Measurements from ENCODE around the gene ZIC4.

ZIC4 gene

DNA sequence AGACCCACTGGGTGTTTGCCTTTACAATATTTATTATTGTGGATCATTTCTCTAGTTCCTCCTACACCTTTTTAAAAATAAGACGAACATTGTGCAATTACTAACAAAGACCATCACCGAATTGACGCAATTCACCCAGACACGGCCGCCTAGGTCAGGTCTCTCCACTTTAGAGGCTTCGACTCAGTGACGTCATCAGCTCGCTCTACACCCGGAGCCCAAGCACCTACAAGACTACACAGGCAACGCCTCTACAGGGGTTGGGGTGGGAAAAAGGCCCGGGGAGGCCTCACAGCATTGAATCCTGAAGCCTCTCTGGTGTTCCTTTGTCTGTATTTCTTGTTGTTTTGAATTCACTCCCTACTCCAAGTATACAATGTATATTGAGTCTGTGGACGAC is 16.6 kb downstream of the ZIC4 start:
- DNase-seq: no peak

DNA sequence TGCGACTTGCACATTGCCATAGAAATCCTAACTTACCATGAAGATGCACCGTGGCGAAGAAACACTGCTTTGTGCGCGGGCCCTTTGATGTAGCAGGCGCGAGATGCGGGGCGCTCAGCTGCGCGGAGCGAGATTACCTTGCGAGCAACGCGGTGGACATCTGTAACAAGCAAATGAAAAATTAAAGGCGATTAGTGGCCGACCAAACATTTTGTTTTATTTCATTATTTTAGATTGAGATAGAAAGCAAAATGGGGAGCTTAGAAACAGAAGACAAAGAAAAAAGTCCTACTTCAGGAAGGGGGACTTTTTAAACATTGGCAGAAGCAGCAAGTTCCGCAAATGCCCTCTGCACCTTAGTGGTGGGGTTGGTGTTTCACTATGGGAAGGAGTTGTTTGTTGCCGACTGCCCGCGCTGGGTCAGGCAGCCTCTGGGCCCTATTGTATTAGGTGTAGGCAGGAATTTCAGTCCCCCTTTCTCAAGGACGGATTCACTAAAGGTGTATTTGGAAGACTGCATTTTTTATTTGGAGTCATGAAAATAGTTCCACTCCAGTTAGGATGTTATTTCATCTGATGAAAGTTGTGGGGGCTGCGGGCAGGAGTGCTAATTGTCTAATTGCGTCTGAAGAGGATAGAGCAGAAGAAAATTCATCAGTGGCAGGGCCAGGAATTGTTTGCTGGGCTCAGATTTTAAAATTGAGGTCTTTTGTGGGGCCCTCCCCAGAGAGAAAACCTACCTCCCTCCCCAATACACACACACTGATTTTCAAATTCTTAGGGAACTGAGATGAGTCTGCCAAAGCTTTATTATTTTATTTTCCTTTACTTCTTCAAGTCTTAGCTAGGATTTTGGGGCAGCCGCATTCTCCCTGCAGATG is 17.4 kb downstream of the ZIC4 start:
- DNase-seq: no peak

DNA sequence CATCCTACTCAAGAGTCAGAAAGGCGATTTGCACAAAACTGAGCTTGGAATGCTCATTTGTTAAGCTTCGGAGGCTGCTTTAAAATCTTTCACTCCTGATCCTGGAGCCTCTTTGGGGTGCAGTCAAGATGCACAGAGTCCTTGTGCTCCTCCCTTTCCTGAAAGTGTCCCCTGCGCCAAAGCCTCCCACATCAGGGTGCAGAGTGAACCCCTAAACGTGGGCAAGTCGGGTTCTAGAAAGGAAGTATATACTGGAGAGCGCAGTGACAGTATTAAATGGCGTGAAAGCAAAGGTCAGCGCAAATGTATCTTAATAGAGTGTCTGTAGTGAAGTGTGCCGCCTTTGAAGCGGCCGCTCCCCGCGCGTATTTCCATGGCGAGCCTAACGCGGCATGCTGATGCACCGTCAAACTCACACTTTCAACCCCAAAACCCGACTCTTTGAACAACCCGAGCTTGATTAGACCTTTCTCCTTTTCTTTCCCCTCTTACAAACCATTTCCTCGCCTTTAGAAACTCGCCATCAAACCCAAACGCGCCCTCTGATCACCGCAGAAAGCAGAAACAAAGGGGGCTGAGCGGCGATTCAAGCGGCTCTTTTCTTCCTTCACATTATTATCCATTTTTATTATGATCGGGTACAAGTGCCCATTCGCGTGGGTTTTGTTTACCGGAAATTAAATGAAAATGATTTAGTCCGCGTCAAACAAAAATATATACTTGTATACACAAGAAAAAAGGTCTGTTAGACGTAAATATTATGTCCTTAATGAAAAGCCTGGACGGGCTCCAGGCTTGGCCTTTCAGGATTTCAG is 18.3 kb downstream of the ZIC4 start:
- DNase-seq: no peak

DNA sequence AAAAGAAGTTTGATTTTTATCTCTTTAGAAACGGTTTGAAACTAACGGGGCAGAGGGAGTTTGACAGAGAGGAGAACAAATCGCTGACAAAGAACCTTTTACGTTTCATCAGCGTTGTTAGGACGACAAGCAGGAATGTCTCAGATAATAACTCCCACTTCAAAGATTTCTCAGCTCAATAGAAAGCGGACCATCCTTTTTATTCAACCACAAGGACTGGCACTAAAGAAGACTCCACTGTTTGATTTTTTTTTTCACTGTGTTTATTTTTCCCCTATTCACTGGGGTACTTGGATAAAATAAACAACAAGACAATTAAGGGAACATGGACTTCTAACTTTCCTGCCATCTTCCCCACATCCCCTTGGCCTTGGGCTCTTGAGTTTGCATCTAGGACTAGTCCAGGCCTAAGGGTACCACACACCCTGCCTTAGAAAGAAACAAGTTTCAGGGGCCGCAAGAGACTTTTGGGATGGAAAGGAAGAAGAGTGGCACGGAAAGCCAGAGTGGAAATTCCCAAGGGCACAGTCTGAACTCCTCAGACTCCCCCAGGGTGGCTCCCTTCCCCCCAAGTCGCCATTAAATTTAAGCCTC is 19.0 kb downstream of the ZIC4 start:
- no peak for DNase-seq

DNA sequence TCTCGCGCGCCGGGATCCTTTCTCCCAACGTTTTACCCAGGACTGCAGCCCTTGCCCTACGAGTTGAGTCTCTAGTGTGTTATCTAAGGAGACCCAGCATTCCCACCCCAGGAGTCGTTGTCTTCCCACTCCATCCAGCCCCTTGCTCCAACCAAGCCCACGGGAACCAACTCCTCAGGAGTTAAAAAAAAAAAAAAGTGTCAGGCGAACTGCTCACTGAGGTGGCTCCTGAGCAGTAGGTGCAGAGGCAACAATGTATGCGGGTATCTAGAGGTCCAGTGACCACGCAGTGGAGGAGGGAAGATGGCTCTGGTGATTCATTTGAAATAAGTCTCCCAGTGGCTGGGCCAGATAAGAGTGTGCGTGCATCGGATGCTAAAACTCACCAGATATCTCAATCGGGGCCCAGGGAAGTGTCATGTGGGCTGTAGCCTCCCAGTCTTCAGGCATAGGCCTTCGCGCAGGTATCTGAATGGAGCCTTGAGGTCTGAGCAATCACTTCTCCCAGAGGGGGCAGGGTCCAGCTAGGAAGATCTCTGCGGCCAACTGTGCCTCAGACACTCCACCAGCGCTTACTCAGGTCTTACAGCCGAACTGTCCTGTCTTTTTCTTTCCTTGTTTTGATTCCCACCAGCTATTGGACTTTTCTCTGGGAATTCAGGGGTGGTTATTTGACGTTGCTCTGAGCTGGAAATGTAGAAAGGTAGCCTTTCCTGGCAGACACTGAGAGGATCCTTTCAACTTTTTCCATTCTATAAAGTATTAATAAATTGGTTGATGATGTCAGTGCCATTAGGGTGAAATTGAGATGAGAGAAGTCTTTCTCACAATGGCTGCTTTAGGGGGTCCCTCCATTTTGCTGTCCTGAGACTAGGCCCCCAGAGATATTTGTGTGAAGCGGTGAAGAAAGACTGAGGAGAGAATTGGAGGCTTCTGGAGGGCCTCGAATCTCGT is 21.0 kb downstream of the ZIC4 start:
- DNase-seq: no peak

DNA sequence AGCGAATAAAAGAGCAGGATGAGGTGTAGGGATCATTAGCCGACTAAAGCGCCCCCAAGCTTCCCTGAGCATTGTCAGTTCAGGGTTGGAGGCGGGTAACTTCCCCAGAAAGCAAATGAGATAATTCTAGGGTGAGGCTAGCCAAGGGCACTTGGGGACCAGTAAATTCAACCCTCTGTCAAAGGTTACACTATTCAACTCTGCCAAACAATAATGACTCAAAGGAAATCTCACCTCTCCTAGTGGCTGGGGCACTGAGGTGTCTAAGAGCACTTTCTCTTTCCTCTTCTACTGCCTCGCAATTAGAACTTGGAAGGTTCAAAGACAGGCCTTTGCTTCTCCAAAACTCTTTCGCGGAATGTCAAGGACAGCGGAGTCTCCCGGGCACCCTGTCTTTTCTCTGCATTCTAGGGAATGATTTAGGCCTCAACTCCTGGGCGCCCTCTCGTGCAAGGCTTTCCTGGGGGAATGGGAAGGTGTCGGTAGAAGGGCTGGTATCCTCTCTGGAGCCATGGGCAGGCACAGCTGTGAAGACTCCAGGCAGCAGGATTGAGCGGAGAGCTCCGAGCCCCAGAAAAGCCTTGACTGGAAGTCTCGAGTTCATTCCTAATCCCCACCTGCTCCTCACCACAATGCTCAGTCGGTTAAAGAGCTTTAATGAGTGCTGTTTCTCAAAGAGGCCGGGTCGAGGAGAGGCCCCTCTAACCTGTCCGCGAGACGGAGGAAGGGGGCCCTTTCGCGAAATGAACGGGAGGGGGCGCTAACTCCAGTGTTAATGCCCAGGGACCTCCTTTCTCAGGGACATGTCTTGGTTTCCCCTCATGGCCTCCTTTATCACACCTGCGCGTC is 21.9 kb downstream of the ZIC4 start:
- DNase-seq: no peak

DNA sequence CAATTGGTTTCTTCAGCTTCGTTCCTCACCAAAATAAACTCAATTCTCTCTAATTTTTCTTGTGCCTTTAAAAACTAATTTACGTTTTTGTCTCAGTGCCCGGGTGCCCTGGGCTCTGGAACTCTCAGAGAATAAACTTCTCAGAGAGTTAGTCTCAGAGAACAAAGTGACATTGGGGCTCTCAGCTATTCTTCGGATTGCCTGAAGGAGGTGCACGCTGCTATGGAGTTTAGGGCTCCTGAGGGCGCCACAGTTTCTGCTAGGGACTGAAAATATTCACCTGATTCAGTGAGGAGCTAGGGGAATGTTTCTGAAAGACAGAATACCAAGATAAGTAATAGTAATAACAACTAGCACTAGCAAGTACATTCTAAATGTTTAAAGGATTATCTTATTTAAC is 22.7 kb downstream of the ZIC4 start:
- no peak for DNase-seq

DNA sequence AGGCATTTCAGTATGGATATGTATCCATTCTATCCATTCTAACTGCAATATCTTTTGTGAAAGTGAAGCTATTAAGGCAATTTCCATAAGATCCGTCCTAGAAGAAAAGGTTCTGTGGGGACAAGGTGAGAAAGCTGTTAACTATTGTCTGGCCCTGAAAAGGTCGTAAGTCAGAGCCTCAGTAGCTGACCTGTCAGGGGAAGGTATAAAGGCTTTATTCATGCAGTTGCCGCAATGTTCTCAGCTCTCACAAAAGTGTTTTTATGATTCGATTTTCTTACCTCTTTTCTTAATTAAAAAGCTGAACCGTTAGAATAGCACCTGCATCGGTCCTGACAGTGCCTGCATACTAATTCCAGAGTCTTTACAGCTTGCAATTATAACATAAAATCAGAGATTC is 24.7 kb downstream of the ZIC4 start:
- DNase-seq: no peak

DNA sequence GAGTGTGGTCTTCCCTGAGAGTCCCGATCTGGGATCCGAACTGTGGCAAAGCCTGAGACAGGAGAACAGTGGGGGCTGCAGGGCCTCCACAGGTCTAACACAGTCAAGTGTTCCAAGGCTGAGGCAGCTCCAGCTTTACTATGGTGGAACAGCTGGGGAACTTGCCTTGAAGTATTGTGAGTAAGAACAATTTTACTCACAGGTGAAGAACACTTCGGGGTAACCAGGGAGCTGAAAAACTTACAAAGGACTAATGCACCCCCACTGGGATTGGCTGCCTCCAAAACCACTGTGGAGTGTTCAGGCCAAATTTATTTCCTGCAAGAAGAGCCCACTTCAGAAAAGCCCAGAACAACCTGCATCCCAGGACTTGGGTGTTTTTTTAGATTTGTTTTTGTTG is 25.4 kb downstream of the ZIC4 start:
- DNase-seq: no peak

DNA sequence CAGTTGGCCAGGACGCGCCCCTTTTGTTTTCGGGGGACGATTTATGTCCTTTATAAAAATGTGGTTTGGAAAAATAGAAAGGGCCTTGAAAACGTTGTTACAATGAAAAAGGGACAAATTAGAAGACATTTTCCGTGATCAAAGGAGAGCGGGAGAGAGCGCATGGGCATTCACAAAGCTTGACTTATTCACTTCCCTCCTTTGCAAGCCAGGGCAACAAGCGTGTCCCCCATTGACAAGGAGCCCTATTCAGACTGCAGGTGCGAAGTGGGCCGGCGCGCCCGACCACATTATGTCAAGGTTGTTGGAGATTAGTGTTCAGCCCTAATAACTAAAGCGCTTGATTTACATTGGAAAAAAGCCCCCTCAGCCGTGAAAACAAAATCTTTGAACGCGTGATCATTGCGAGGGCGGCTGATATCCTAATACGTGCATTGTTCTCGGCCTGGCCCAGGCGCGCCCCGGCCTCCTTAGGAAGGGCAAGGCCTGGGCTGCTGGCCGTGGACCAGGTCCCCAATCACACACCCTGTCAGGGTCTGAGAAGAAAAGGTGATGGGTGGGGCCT is 25.9 kb downstream of the ZIC4 start:
- DNase-seq: no peak

DNA sequence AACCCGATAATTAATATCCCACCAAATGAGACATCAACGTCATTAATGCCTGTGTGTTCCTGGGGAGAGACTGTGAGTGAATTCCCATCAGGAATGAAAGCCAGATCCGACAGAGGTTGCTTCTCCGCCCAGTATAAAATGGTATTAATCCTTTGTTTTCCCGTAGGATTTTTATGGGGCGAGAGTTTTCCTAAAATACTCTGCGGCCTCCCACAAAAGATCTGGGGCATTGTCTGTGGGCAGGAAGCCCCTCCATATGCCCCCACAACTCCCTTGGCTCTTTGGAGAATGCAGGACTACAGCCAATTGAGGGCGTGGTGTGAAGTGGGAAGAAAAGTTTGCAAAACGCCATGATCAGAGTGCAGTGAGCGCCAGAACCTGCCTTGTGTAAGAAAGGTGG is 26.7 kb downstream of the ZIC4 start:
- DNase-seq: no peak

DNA sequence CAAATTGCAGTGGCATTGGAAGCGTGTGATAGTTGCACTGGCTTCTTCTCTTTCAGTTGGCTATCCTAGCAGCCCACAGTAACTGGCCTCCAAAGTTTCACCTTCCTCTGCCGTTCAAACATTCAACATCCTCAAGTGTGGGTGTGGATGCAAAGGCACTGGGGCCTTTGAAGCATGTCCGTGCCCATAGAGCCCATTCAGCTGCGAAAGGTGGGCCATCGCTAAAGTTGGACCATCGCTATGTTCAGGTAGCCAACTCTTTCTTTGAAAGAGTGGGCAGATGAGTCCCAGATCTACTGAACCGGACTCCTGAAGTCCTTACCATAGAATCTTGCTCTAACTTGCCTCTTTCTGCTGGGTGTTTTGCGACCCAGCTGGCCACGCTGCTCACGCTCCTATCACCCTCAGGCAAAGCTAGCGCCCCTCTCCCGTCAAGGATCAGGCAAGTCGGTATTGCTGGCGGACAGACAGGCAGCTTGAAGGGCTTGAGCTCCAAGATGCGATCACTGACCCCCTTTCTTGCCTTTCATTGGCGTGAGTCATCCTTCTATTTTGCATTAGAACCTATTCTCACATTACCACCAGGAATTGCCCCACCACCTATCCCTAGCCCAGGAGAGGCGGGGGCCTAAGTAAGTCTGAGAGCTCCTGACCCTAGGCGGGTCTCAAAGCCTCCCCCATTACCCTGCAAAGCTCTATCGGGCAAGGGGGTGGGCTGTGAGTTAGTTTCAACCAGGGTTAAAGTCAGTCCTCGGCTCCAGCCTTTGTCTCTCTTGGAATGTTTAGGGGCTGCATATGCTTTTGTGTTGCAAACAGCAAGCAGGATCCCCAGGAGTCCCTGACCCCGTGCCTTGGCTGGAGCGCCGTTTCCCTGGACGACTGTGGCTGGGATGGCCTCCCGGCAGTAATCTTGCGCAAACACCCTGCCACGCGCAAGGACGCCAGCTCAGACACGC is 28.7 kb downstream of the ZIC4 start:
- DNase-seq: no peak

DNA sequence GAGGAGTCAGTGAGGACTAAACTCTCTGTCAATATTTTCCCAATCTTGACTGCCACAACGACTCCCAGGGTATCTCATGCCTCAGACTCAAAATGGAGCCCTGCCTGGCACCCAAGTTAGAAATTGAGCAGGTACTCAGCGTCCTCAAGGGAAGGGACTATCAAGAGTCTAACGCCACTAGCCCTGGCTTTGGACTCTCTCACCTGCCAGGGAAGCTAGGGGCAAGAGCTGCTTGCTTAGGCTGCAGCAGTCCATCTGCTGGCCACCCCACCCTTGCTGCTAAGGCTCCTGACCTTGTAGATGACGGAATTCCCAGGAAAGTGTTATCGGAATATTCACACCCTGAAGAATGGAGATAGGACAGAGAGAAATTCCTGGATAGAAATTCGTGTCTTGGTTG is 33.0 kb downstream of the ZIC4 start:
- DNase-seq: no peak

DNA sequence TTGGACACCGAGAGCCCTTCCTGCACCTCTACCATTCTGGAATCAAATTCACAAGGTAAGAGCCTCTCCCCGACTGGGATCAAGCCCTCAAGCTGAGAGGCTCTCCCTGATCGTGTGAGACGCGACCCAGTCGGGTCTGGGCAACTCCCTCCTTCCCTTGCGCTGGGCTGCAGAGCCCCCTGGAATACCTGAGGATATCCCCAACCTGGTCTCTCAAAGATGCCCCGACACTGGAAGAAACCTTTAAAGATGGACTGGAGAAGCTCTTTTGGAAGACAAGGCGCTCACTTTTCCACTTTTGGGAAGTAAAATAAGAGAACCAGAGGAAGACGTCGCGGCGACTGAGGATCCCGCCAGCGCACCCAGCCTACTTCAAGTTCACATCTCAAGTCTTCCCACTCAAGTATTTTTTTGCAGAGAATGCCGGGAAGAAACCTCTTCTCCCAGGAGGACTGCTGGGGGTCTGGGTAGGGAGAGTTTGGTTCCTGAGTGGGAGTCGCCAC is 33.8 kb downstream of the ZIC4 start:
- DNase-seq: no peak

DNA sequence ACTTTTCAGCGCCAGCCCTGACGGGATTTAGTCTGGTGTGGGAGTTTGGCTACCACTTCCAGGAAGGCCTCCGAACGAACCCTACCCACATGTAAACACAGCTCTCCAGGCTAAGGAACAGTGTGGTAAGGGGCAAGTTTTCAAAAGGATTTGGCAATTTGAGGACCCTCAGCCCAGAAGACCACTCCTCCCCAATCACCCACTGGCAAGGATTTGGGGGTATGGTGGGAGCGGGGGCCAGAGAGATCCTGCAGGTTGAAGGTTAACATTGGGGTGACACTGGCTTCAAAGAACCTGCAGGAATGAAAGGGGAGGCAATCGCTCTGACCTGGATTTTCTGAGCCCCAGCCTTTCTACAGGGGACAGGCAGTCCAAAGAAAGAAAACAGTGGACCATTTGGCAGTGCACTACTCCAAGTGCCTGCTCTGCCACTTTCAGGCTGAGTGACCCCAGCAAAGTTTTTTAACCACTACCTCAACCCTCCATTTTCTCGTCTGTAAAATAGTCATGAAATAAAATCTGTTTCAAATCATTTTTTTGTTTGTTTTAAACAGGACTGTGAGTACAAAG is 34.5 kb downstream of the ZIC4 start:
- DNase-seq: no peak

DNA sequence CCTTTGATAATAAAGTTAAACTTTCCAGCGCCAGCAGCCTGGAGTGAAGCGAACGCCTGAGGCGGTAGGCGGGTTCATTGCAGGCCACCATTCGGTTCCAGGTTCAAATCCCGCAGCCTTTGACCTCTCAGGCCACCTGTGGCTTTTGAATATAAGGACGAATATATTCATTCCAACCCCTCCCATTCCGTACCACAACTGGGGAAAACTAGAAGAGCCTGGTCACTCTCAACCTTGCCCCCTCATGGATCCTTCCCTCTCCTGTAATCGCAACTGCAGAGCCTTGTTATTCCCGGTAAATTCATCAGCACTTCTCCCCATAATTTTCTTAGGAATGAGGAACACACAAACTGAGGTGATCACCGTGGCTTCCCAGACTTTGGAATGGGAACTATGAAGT is 35.2 kb downstream of the ZIC4 start:
- no peak for DNase-seq

DNA sequence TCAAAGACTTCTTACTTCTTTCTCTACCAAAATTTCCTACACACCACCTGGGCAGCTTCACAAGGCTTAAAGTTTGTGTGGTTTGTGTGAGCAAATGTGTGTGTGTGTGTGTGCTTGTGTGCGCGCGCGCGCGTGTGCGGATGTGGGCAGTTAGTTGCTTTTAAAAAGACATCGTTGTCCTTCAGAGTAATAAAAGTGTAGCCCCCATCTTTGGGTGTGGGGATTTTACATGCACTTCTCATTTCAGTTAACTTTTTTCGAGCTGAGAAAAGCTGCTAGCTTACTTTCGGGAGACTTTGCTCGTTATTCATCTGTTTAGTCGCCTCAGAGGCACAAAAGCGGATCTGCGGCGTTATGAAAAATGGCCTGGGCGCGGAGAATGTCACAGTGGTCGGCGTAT is 36.0 kb downstream of the ZIC4 start:
- DNase-seq: no peak

DNA sequence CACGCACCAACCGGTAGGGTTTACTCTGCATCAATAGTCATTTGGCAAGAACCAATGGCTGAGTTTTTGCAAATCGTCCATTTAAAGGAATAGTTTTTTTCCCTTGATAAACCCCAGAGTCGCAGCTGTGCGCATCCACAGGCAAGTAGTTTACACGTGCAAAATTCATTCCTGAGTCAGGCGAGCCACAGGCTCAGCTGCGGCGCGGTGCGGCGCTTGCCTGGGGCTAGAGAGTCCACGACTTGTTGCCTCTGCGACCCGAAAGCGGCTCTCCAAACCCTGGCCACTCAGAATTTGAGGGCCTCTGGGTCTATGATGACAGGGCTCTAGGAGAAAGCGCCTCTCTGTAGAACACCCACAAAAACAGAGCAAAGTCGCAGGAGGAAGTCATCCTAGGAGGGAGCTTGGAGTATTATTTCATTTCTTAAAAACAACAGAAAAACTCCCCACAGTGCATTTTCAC is 36.7 kb downstream of the ZIC4 start:
- DNase-seq: no peak

DNA sequence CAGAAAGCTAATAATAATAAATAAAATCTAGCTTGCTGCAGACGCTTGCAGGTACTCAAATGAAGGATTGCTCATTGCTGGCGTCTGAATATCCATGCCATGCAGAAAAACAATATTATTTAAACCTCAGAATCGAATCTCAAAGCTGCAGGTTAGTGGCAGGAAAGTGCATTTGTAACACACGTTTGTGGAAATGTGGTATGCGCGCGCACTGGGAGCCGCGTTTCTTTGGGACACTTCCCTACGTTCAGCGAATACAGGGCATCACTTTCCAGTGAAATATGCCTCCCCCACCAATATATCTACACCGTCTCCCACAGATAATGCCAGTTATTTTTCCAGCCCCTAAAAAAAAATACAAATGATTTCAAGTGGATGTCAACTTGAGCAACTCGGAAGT is 37.1 kb downstream of the ZIC4 start:
- no peak for DNase-seq
